Suppressor macrophage (primary cell): ENCODE results near the gene CMSS1.

Experiments
- DNase-seq, 4 experiments: peaks; one replicate each; pipeline ENCODE4 v3.0.0-alpha.2; 2020 to 2022

CMSS1 gene

DNA sequence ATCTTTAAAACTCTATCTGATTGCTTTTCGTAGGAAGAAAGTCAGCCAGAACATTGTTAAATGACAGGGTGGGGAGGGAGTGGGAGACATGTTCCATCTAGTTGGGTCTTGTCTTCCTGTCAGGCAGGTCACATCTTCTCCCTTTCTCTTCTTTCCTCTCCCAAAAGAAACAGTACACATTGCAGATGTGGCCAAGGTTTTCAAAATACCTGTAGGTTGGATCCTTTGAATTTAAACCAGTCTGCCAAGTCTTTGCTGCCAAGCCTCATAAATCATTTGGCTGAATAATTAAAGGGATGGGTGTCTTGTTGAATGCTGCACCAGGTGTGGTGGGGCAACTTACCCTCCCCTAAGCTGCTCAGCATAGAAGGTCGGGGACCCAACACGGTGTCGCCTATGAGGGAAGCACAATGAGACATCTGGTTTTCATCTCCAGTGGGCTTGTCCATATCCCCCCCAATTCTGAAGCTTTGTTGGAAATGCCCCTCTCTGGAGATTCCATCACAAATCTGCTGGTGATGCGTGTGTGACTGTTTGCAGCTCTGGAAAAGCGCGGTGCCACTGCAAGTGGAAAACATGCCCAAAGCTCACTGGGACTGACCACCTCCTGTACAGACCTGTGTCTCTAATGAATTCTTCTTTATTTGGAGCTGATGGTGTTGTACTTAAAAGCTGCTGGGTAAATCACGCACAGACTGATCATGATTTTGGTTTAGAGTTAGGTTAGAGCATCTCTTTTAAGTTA lies 184.0 kb downstream of the CMSS1 start:
- no peak for DNase-seq

GRCh38 chr3:100002599-100003350 lies 185.1 kb downstream of the CMSS1 start:
- no peak for DNase-seq

DNA sequence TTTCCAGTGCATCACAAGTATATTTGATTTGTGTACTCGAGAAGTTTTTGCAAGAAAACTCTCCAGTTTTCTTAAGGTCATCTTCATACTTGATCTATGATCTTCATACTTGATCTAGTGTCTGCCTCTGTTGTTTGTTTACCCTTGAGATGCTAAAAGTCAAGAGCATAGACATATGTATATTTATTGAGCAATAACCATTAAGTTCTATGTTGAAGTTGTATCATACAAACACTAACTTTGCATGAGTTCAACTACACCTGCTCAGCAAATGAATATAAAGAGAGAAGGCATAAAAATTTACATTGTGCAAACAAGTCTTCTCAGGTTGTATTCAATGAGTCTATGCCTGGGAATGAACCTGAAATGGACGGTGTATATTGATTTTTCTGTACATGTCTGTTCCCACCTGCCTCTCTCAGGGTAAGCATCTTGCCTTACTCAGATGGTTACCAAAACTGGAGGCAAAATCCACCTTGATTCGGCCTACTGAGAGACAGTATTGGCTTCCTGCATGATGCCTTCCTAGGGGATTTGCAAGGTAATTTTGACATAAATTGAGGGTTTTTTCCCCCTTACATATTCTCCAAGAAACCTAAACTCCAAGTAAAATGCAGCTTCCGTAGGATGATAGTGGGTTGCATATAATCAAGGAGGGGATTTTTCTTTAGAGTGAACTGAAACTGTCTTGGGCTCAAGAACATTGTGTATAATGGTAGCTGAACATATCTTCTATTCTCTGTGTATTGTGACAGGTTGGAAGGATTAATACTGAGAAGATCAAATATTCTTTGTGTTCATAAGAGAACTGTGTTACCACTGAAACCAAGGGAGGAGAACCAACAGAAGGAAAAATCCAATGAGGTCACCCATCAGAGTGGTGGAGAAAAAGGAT lies 186.2 kb downstream of the CMSS1 start:
- no peak for DNase-seq

DNA sequence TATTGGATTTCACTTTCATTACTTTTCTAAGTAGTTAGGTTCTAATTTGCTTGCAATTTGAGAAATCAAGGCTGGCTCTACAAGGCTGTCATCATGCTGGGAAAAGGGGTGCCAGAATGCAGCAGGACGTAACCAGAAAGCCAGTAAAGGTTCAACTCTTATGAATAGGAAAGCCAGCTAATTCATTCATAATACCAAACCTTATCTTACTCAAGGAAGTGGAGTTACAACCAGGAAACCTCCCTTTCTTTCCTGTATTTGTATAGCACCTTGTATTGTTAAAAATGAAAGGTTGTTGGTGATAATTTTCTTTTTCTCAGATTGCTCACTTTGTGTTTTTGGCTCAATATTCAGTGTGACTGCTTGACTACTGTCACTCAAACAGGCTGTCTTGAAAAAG lies 187.3 kb downstream of the CMSS1 start:
- DNase-seq, result no peak

DNA sequence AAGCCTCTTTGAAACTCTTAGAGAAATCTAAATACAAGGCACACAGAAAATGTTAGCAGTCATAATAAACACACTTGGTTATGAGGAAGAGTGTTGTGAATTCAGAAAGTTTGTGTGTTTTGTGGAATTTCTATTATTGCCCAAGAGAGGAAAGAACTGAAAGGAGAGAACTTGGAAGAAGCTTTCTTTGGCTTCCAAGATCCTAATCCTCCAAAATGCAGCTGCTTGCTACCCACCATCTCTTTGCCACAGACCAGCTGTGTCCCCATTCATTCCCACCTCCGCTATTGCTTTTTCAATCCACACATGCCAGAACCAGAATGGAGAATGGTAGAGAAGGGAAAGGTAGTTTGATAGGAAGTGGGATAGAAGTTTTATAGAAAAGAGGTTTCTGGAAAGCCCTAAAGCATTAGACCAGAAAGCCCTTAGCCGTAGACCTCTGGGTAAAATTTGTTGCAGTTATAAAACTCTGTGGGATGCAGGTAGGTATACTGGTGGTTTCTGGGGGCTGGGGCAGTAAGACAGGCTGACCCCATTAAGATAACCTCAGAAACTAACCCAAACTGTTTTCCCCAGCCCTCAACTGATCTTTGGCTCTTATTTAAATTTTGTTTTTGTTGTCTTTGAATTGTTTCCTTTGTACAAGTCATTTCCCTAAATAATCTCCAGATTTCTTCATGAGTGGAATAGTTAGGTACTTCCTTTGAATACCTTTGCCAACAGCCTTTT lies 188.2 kb downstream of the CMSS1 start:
- DNase-seq, result no peak

DNA sequence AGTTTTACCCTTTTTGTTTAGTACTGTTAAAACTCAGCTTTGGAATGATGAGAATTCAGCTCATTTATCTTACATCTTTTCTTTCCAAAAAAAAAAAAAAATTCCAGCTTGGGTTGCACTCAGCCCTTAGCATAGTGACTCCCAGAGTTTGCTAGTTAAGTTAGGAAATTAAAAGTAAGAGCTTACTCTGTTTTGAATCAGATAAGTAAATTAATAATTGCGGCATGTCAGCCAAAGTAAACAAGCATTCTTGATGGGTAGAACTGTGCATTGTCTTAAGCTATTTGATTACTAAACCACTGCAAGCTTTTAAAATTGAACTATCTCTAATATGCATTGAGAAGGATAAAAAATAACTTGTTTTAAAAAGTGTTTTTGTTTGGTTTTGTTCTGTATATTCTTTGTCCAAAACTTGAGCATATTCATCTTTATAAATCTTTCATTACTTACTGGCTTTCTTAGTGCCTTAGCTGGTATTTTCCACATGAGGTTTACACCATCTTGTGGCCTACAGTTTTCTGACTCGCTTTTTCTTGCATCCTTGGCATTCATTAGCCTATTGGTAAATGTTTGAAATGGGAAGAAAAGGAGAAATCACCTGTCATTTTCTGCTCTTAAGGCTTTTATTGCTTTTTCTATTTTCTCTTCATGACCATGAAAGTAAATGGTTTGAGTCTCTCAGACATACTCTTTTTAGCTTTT lies 189.1 kb downstream of the CMSS1 start:
- no peak for DNase-seq

DNA sequence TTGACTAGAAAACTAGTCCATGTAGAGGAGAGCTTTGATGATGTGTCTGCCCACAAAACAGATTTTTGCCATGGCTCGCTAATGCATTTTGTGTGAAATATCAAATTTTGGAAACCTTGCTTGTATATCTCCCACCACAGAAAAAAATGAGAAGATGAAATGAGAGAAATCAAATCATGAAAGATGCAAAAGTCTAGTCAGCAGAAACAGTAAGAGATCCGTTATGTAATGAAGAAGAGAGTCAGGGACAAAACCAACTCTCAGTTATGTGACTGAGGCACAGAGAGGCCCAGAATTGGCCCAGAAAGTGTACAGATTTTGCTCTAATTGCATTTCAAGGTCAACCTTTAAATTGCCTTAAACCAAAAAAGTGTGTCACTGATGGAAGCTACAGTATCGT lies 189.7 kb downstream of the CMSS1 start:
- no peak for DNase-seq

DNA sequence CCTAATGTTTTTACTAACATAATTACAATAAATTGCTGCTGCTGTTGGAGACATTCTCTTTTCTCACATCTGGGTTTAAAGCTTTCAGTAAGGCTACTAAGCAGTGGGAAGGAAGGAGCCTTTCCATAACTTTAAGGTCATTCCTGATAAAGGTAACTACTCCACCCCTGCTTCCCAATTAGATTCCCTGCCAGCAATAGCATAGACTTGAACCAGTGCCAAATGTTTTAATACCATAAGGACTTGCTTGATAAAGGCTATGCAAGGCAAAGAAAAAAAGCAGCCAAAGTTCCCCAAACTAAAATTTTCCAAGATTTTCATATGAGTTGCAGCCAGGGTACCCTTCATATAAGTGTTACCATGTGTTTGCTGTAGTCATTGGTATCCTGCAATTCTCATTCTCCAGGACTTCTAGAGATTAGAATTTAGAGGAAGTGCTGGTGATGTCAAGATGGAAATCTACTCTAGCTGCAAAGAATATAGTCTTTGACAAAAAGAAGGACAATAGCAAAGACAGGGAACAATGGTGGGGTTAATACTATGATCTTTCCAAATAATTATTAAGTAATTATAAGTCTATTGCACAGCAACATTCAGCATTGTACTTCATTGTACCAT lies 190.5 kb downstream of the CMSS1 start:
- no peak for DNase-seq

DNA sequence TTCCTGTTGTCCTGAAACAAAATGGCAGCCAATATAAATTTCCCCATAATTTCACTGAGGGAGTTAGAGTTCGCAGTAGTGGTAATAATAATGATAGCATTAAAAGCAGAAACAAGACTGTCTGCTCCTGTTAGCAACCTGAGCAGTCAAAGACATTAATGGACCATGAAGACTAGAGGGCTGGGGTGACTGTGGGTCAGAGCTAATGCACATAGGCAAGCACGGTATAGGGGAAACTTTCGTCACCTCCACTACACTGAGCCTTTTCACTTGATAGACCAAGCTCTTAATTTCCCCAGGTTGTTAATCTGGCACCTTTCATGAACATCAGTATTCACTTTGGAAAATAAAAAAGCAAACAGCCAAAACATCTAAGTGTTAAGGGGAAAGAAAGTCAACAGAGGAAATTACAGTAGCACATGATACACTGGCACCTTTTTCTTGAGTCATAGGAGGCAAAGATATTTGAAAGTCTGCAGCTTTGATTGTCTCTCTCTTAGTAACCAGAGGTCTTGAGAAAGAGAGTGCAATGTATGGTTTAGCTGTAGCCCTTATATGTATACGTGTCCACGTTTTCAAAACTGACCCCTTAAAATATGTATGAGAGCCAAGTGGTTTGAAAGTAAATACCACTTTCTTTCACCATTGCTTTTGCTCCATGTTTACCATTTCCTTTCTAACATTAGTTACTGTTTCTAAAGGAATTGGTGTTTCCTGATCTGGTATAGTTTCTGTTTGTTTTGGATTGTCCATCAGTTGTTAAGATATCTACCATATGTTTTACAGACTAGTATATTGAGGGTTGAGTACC lies 191.8 kb downstream of the CMSS1 start:
- no peak for DNase-seq

GRCh38 chr3:100010087-100010417 lies 192.4 kb downstream of the CMSS1 start:
- DNase-seq, result no peak

DNA sequence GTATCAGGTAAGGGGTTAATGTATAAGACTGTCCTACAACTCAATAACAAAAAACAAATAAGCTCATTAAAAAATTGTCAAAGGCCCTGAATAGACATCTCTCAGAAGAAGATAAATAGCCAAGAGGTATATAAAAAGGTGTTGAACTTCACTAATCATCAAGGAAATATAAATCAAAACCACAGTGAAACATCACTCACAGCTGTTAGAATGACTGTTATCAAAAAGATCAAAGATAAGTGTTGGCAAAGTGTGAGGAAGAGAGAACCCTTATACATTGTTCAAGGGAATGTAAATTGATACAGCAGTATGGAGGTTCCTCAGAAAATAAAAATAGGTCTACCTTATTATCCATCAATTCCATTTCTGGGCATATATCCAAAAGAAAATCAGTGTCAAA lies 201.1 kb downstream of the CMSS1 start:
- DNase-seq, result no peak

DNA sequence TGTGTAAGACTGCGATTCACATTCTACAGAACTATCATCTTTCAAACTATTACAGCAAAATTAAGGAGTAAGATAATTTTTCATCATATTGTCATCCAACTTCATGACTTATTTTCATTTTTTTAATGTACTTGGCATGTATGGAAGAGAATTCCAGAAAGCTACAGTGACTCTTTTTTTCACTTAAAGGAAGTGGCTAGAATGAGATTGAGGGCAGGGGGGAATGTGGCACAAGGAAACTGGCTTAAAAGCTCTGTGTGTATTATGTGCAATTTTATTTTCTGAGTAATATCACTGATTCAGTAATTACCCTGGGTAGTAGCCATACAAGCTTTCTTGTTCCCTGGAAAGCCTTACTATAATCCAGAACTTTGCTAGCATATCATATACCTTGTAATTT lies 202.1 kb downstream of the CMSS1 start:
- no peak for DNase-seq

DNA sequence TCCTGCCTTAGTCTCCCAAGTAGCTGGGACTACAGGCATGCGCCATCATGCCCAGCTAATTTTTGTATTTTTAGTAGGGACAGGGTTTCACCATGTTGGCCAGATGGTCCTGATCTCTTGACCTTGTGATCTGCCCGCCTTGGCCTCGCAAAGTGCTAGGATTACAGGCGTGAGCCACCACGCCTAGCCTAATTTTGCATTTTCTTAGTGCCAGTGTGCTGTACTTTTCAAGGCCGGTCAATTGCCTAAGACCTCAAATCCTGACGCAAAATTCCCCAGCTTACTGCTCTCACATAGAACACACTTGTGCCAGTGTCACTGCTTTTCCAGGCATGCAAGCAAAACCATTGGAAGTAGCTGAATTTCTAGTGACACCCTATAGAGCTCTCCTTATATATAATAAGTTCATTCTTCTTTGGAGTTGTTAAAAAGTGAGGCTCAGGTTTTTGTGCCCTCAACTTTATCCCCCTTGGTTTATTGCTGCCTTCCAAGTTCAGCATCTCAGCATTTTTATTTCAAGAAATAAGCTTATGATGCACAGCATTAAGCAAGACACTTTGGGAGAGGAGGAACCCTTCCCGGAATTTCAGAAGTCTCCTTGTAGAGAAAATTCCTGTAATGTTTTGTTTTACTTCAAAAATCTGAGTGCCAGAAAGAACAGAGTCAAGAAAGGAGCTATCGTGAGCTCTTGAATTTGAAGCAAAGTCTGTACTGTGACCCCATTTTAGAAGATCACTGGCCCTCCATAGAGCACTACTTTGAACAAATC lies 203.4 kb downstream of the CMSS1 start:
- DNase-seq, result no peak

DNA sequence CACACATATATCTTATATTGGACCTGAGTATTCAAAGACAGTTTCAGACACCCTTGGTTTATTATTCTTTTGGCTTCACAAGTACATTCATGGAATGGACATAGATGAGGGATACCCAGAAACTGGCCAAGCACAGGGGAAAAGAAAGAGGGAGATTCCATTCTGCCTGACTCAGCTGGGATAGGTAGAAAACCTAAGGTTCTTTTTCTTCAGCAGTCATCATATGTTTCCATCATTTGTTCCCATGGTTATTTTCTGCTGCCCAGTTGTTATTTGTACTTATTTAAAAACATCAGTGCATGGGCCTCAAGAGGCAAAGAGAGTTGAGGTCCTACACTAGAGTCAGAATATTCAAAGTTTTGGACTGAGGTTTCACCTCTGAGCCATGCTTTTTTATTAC lies 204.8 kb downstream of the CMSS1 start:
- no peak for DNase-seq

- no peak for DNase-seq
Measured at GRCh38 chr3:100023150-100023549, 205.5 kb downstream of the CMSS1 start.

GRCh38 chr3:100023595-100023994 lies 205.9 kb downstream of the CMSS1 start:
- no peak for DNase-seq

DNA sequence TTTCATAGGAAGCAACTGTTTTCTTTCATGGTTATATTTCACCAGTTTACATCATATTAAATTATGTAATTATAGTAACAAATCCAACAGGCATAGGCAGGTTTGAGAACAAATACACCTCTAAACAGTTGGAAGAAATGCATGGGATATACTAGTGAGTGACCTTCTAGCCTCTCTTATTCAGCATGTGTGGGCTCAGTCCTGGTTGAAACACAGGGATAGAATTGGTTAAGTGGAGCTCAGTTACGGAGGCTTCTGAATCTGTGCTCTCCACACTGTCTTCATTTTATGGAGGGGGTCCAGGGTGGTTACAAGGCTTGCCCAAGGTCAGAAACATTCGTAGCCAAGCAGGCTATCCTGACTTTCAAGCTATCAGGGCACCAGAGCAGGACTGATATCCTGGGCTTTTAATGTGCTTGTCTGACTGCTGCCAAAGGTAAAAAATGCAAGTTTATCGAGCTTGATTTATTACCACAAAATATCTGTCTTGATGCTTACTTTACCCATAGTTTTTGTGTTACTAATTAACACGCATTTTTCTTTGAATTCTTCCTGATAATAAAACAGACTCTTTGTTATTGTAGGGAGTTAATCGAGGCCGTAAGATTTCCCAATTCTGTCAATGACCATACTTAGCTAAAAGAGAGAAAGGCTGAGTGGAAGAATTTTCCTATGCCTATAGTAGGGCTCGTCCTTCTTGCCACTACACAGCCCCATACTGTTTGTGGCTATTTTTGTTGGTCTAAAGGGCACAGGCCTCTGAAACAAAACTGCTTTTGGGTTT lies 207.1 kb downstream of the CMSS1 start:
- no peak for DNase-seq

- no peak for DNase-seq
Measured at GRCh38 chr3:100027321-100027720, 209.7 kb downstream of the CMSS1 start.

- DNase-seq, result no peak
Measured at GRCh38 chr3:100029052-100029451, 211.4 kb downstream of the CMSS1 start.
